Epithelial cell of prostate (primary cell): Measurements from ENCODE around the gene ADORA2B.

ENCODE experiments used
- DNase-seq: peaks from one replicate; pipeline ENCODE4 v3.0.0-alpha.2; 2011; ENCODE audit warnings: low read depth, low spot score
- H3K27ac ChIP-seq: fragments of 450-650 bp; 2 replicates; pipeline ENCODE4 v1.5.1; 2017; ENCODE audit warnings: mild to moderate bottlenecking

The ADORA2B gene

DNA sequence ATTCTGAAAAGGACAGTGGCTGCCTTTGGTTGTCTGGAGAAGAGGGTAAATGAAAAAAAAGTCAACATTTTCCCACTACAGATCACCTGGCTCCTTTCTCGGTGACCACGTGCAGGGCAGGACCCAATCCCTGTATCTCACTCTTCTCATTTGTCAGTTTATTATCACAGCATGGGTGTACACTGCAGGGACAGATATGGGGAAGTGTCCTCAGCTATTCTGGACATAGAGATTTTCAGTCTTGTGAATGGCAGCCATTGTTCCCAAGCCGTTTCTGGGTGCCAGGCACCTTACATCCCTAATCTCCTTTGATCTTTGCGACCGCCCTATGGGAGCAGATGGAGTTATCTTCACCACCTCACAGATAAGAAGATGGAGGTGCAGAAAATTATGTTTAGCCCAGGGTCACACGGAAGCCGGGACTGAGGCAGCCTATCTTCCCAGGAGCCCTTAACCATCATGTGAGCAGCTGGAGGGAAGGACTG lies 7.2 kb downstream of the ADORA2B start:
- DNase-seq, result no peak
- H3K27ac ChIP-seq, result no peak overlapping the region

DNA sequence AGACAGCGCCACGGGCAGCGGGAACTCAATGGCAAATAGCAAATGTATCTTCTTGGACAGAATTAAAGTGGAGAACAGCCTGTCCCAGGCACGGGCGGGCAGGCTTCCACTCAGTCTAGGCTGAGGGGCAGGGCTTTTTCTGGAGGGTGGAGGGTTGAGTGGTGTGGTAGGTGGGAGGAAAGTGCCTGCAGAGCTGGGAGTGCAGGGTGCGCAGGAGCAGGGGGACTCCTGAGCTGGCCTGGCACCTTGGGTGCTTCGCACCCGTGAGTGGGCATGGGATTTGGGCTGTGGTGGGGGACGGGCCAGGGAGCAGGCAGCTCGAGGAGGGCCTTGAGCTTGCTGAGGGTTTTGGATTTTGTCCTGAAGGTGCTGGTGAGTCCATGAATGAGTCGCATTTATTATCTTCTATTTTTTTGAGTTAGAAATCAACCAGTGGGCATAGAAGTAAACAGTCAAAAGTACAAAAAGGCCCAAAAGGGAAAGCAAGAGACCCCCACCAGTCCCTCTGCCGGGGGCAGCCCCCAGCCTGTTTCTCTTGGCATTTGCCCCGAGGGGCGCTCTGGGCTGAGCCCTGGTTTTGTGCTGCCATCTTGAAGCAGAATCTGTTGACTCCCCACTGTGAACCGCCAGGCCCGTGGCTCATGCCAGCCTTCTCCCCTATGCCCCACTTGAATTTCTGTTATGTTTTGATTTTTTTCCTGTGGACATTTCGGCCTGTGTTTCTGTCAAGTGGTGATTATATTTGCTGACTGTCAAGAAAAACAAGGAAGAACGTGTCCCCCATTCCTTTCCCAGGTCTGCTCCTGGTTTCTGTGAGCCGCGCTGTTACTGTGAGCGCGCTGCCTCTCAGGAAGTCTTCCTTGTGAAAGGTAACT lies 8.2 kb downstream of the ADORA2B start:
- no peak for DNase-seq
- no peak overlapping the region for H3K27ac ChIP-seq

DNA sequence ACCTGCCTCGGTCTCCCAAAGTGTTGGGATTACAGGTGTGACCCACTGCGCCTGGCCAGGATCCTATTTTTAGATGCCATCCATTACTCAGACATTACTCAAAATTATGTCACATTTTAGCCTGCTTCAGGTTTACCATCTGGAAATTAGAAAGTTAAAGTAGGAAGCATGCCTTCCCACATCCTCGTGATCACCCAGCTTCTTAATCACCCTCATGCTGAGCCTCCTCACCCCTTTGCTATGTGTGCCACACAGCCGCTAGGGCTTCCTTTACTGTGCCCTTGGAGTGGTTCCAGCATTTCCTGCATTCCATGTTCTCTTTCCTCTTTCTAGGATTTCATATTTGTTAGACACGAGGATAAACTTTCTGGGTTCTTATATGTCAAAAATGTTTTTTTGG lies 9.3 kb downstream of the ADORA2B start:
- DNase-seq, result peak; percentile 69
- H3K27ac ChIP-seq, result peak overlapping the region; percentile 35

DNA sequence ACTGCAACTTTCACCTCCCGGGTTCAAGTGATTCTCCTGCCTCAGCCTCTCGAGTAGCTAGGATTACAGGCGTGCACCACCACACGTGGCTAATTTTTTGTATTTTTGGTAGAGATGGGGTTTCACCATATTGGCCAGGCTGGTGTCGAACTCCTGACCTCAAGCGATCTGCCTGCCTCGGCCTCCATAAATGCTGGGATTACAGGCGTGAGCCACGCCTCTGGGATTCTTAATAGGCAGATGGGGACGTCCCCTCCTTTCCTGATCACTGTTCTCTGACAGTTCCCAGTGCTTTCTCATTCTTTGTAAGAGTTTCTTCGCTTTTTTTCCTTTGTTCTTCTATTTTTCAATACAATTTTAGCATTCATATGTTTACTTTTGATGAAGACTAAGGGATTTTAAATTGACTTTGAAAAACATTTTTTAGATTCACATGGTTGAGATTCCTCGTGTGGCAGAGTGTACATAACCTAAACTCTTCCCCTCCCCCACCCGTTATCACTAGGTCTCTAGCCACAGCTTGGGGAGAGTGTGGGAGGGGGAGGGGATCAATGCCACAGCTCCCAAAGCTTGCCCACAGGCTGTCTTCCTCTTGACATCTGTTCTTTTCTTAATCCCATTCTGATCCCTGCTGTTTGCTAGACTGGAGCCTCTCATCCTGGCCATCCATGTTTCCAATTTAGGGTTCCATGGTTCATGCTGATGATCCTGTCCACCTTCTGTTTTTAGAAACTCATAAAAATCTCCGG lies 11.0 kb downstream of the ADORA2B start:
- no peak for DNase-seq
- H3K27ac ChIP-seq, result no peak overlapping the region

DNA sequence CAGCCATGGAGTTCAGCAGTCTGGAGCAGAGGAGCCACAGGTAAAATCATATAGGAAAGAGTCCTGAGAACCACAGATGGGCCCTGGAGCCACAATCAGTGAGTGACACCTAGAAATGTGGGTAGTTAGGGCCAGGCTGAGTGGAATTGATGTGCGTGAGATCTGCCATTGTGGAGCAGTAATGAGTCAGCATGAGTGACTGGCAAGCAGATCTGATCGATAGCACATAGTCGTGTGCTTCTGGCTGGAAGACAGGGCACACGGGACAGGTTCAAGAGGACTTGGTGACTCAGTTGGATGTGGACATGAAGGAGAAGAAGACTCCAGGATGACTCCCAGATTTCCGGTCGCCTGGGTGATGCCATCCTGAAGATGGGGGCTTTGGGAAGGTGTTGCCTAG lies 12.3 kb downstream of the ADORA2B start:
- no peak overlapping the region for H3K27ac ChIP-seq
- DNase-seq, result no peak

DNA sequence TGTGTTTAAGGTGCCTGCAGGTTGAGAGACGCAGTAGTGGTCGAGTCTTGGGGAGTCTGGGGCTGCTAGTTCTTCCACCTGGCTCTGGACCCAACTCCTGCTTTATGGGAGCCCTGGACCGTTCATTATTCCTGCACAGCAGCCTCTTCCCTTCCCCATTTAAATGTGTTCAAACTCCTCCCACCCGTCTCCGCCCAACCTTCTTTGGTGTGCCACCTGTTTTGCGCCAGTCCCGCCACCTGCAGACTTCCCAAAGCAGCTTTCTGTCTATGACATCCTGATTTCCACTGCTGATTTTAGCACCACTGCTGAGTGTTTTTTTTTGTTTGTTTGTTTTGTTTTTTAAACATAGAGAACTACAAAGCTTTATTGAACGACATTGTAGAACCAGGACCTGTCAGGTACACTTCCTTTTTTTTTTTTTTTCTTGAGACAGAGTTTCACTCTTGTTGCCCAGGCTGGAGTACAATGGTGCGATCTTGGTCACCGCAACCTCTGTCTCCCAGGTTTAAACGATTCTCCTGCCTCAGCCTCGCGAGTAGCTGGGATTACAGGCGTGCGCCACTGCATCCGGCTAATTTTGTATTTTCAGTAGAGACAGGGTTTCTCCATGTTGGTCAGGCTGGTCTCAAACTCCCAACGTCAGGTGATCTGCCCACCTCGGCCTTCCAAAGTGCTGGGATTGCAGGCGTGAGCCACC lies 12.8 kb downstream of the ADORA2B start:
- H3K27ac ChIP-seq, result peak overlapping the region; percentile 65

DNA sequence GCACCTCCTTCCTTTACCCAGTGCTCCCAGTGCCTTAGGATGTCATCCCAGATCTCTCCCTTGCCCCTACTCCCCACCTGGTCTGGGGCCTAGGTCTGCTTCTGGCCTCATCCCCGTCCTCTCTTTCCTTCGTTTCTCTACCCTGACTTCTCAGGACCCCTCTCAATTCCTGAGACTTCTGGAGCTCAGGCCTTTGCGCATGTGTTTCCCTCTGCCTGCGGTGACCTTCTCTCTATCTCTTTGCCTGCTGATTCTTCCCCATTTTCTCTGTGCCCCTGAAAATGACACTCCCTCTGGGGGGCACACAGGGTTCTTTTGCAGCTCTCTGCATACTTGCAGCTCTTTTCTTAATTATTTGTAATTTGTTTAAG lies 13.5 kb downstream of the ADORA2B start:
- DNase-seq, result no peak
- peak overlapping the region; percentile 65 for H3K27ac ChIP-seq

More for the DNA sequence above, 12.8 kb downstream of the ADORA2B start:
- no peak for DNase-seq

DNA sequence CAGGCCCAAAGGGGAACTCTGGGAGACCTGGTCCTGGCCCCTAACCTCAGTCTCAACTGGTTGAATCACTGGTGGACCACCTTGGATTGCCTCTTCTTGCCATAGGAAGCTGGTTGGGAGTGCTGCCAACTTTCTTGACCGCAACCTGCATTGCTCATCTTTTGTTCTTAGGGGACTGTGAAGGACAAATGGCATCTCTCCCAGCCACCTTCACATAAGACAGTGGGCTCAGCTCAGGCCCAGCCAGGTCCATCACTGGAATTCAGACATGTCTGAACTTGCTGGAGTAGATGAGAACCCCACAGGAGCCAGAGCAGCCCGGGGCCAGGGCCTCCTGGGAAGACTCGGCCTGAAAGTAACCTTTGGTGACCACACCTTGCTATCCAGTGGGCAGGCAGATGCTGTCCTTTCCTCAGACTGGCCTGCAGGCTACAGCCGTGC lies 18.8 kb downstream of the ADORA2B start:
- DNase-seq, result peak; percentile 58
- peak overlapping the region; percentile 58 for H3K27ac ChIP-seq

DNA sequence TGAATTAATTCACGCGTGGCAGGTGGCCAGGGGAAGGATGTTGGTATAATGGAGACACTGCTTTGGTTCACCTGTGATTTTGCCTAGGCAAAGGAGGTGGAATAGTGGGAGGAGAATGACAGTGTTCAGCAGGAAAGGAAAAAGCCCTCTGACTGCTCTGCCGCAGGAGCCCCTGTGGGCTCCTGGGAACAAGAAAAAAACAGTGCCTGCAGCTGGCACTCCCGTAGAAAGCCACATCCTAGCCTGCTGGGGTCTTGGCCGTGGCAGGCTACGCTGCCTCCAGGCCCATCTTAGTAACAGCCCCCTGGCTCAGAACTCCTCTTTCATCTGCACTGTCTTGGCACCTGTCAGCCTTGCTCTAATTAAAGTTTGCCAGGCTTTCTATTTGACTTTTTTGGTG lies 20.6 kb downstream of the ADORA2B start:
- no peak for DNase-seq
- H3K27ac ChIP-seq, result no peak overlapping the region

DNA sequence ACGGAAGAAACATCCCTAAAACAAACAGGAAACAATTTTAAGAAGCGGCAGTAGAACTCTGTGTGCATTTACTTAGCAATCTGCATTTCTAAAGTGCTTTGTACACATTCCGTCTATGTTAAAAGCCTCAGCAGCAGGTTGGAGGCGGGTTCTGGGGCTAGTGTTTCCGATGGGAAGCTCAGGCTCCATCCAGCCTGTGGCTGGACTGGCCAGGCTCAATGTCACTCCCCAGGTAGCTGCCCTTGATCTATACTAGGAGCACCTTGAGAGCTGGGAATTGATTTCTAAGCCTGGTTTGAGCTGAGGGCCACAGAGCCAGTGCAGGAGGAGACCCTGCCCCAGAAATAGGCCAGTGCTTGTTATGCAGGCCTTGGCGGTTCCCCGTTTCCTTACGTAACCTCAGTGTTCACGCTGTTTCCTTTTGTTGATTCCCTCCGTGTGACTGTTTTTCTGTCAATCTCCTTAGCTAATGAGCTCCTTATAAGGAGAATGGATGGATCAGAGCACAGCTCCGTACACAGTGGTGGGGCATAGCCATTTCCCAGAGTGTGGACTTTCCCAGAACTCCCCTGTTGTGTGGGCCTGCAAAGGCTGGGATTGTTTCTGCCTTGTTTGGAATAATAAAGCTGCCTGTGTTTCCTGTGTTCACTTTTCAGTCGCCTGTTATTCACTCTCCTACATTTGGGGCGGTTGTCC lies 21.4 kb downstream of the ADORA2B start:
- DNase-seq, result no peak
- no peak overlapping the region for H3K27ac ChIP-seq

DNA sequence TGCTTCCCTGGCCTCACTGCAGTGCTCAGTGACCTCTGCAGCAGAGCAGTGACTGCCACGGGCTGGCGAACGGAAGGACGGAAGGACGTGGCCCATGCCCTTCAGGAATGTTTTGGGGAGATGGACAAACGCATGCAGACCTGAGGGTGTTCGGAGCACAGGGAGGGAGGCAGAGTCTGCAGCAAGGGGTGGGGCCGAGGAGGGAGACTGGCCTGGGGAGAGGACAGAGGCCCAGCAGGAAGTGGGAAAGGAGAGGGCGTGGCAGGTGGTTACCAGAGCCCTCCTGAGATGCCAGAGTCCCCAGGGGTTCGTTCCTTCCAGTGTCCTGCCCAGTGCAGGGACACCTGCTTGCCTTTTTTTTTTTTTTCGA lies 21.9 kb downstream of the ADORA2B start:
- H3K27ac ChIP-seq, result no peak overlapping the region
- no peak for DNase-seq

DNA sequence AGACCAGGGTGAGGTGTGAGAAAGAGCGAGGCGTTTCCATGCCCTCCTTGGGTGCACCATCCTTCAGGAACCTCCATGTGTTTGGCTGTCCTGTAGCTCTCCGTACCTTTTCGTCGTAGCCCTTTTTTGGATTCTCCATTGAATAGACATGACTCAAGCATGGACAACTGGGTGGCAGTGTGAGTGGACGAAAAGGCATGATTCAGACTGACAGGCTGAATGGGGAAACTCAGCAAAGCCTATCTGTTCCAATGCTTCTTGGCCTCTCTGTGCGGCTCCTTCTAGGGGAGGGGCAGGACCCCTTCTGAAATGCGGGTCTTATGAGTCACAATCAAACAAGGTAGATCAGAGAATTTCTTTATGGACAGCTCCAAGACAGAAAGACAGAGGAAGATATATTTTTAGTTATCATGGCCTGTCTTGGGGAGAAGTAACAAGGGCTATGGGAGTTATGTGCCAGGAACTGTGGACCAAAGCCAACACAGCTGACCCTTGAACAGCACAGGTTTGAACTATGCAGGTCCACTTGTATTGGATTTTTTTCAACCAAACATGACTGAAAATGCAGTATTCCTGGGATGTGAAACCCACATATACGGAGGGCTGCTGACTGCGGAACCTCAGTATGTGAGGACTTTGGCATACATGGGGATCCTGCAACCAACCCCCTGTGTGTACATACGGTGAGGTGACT lies 22.9 kb downstream of the ADORA2B start:
- H3K27ac ChIP-seq, result no peak overlapping the region
- no peak for DNase-seq

DNA sequence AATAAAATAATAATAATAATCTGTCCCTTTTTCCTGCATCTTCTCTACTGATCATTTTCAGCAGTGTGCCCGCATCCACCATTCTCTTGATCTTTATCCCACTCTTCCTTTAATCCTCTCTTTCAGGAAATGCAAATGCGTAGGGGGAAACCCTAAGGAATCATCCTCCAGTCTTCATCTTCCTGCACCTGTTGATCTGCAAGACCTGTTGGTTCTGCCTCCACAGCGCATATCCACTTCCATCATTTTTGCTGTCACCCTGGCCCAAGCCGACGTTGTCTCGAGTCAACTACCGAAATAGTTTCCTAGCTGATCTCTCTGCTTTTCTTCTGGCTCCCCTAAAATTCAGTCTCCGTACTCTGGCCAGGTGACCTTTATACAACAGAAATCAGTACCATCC lies 24.5 kb downstream of the ADORA2B start:
- no peak overlapping the region for H3K27ac ChIP-seq
- no peak for DNase-seq

DNA sequence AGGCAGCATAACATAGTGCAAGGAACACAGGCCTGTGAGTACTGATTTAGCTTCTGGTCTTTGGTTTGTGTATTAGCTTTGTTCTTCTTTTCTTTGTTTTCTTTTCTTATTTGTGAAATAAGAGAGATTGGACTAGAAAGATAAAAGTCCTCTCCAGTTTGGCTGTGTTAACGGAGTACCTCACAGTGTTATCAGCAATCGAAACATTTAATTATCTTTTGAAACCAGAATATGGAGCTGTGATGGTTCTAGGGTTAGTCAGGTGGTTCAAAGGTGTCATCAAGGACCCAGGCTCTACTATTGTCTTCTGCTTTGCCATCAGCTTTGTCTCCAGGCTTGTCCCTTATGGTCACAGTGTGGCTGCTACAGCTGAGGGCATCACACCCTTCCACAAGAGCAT lies 25.6 kb downstream of the ADORA2B start:
- no peak overlapping the region for H3K27ac ChIP-seq
- DNase-seq, result no peak

DNA sequence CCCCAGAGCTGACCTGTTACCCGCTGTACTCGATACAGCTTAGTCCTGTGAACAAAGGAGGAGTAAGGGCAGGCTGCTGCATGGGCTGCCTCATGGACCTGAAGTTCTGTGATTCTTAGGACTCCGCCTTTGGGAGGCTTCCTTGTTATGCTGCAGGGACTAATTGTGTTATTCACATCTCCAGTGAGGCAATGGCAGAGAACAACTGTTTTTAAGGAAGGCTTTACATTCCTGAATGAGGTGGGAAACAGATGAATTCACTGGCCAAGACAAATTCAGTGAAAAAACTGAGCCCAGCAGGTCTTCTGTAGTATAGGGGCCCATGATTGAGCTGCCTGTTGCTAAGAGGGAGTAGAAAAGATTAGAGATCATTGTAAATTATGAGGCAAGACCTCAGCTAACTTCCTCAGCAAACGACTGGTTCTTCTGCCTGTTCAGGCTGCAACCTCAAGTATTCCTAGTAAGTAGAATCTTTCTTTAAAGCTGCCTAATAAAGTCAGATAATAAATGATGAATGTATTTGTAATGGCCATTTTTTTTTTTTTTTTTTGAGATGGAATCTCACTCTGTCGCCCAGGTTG lies 26.3 kb downstream of the ADORA2B start:
- DNase-seq, result no peak
- no peak overlapping the region for H3K27ac ChIP-seq

DNA sequence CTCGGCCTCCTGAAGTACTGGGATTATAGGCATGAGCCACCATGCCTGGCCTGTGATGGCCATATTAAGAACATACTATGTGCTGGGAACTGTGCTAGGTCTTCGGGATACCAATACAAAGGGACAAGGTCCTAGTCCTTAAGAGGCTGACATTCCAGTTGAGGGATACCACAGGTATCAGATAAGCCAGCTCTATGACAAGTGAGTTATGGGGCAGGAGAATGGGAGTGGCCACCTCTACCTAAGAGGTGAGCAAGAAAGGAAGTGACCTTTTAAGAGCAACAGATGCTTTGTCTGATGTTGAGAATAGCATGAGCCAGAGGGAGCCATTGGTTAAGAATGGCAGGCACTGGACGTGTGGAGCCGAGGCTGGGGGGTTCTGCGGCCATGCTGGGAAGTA lies 27.0 kb downstream of the ADORA2B start:
- no peak for DNase-seq
- H3K27ac ChIP-seq, result no peak overlapping the region

DNA sequence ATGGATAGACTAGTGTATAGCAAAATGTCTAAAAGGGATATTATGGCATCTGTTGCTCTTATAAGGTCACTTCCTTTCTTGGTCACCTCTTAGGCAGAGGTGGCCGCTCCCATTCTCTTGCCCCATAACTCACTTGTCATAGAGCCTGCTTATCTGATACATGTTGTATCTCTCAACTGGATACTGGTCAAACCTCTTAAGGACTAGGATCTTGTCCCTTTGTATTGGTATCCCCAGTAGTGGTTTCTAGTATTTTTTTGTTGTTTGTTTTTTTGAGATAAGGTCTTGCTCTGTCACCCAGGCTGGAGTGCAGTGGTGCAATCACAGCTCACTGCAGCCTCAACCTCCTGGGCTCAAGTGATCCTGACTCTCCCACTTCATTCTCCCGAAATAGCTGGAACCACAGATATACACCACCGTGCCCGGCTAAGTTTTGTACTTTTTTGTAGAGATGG lies 27.6 kb downstream of the ADORA2B start:
- no peak overlapping the region for H3K27ac ChIP-seq
- no peak for DNase-seq

DNA sequence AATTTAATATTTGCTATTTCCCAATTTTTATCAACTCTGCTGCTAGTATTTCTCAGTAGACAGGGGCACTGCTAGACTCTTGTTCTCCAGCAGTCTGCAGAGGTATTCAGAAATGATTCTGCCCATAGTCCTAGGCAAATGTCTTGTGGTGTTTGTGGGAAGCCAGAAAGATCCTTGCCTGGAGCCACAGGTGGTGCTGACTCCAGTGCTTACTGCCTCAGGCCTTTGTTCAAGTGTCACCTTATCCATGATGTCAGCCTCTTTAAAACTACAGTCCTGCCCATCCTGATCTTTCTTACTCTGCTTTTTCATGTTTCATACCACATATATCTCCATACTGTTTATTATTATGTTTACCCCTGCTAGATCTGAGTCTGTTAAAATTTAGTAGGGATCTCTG lies 28.1 kb downstream of the ADORA2B start:
- no peak overlapping the region for H3K27ac ChIP-seq
- no peak for DNase-seq

DNA sequence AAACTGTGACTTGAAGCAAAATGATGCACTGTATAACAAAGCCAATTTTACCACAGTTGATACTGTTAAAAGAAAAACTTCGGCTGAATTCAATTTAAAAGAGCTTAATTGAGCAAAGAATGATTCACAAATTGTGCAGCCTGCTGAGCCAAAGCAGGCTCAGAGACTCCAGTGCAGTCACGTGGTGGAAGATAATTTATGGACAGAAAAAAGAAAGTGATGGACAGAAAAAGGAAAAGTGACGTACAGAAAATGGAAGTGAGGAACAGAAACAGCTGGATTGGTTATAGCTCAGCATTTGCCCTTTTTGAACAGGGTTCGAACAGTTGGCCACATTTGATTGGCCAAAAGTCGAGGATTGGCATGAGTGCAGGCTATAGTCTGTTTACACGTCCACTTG lies 28.9 kb downstream of the ADORA2B start:
- H3K27ac ChIP-seq, result no peak overlapping the region
- DNase-seq, result no peak
